Measurements from ENCODE around the gene CC2D2B. TPM values are rescaled to one million over a fixed set of nuclear protein-coding genes. Genes with fewer than 3 reads are reported as not detected.
"Not testable (repeated sequence)": the region's sequence is repeated elsewhere in the genome, so short reads cannot be mapped to it uniquely, and the experiment has no call there.

Gene CC2D2B
- total RNA-seq, 2 donors from 2014 or later: 0.33 to 1.4 TPM

GRCh38 chr10:95889830-95890229 is 17.9 kb upstream of the CC2D2B start:
- Mint-ChIP-seq H3K27me3 (ENCODE audit: insufficient read depth) (no peaks in the 10 kb centered on the region), H3K4me1 (peaks cover 36% of the 10 kb centered on the region), H3K36me3 (ENCODE audit: low read depth) (peaks cover 53% of the 10 kb centered on the region), H3K4me3 (no peak overlapping the region), H3K27ac (no peak overlapping the region), H3K9me3 (peaks cover 6% of the 10 kb centered on the region)
- H3K4me1 ChIP-seq (ENCODE audit: control insufficient read depth, insufficient read depth, low read length): peaks cover 20% of the 10 kb centered on the region
- H3K9me3 ChIP-seq (ENCODE audit: control insufficient read depth, low read length): peaks cover 7% of the 10 kb centered on the region
- DNase-seq: no peak
- peak overlapping the region; percentile 12 for H3K4me3 ChIP-seq (ENCODE audit: low read length)
- TF ChIP-seq CTCF (conservative IDR thresholded peaks at IDR 0.05): no peak
- H3K27ac ChIP-seq (ENCODE audit: low read depth, low read length): no peak overlapping the region
- 70 to 100% methylated on average over 1 of the region's 2 CpGs for WGBS, 2 experiments (ENCODE audit: insufficient coverage in 1 of 2, insufficient read length in 1 of 2)
- peaks cover 39% of the 10 kb centered on the region for H3K36me3 ChIP-seq (ENCODE audit: control insufficient read depth, insufficient read depth, low read length)
- no peak overlapping the region for H3K9ac ChIP-seq (ENCODE audit: extremely low read depth, low read length, poor library complexity, severe bottlenecking)
- H3K27me3 ChIP-seq (ENCODE audit: control insufficient read depth, insufficient read depth, low read length, poor library complexity, severe bottlenecking): no peaks in the 10 kb centered on the region

- peaks cover 20% of the 10 kb centered on the region for H3K4me1 Mint-ChIP-seq
- no peaks in the 10 kb centered on the region for H3K27me3 ChIP-seq (ENCODE audit: control insufficient read depth, insufficient read depth, low read length, poor library complexity, severe bottlenecking)
- no peaks in the 10 kb centered on the region for H3K27me3 Mint-ChIP-seq (ENCODE audit: insufficient read depth)
- no peak overlapping the region for H3K4me3 ChIP-seq (ENCODE audit: low read length)
- TF ChIP-seq CTCF (conservative IDR thresholded peaks at IDR 0.05): no peak
- no peak overlapping the region for H3K4me3 Mint-ChIP-seq
- H3K36me3 Mint-ChIP-seq (ENCODE audit: low read depth): peaks cover 74% of the 10 kb centered on the region
- no peak for DNase-seq
- peaks cover 6% of the 10 kb centered on the region for H3K9me3 ChIP-seq (ENCODE audit: control insufficient read depth, low read length)
- peaks cover 3% of the 10 kb centered on the region for H3K4me1 ChIP-seq (ENCODE audit: control insufficient read depth, insufficient read depth, low read length)
- 91 to 93% methylated on average over 2 to 4 of the region's 4 CpGs for WGBS, 2 experiments (ENCODE audit: insufficient coverage in 1 of 2, insufficient read length in 1 of 2)
- H3K36me3 ChIP-seq (ENCODE audit: control insufficient read depth, insufficient read depth, low read length): peaks cover 77% of the 10 kb centered on the region
- no peak overlapping the region for H3K9ac ChIP-seq (ENCODE audit: extremely low read depth, low read length, poor library complexity, severe bottlenecking)
- no peak overlapping the region for H3K27ac Mint-ChIP-seq
- H3K27ac ChIP-seq (ENCODE audit: low read depth, low read length): no peak overlapping the region
- H3K9me3 Mint-ChIP-seq: no peaks in the 10 kb centered on the region
These were observed 11.5 kb upstream of the CC2D2B start for GRCh38 chr10:95896071-95896850.

GRCh38 chr10:95905897-95906580 is 1.7 kb upstream of the CC2D2B start:
- H3K27ac ChIP-seq (ENCODE audit: low read depth, low read length); H3K27ac Mint-ChIP-seq; H3K9me3 ChIP-seq (ENCODE audit: control insufficient read depth, low read length); H3K4me3 ChIP-seq (ENCODE audit: low read length); H3K27me3 Mint-ChIP-seq (ENCODE audit: insufficient read depth); H3K27me3 ChIP-seq (ENCODE audit: control insufficient read depth, insufficient read depth, low read length, poor library complexity, severe bottlenecking); H3K4me1 Mint-ChIP-seq; H3K36me3 Mint-ChIP-seq (ENCODE audit: low read depth); DNase-seq; H3K9me3 Mint-ChIP-seq; H3K4me1 ChIP-seq (ENCODE audit: control insufficient read depth, insufficient read depth, low read length); H3K9ac ChIP-seq (ENCODE audit: extremely low read depth, low read length, poor library complexity, severe bottlenecking): not testable (repeated sequence)
- peak overlapping the region; percentile 79 for H3K4me3 Mint-ChIP-seq
- H3K36me3 ChIP-seq (ENCODE audit: control insufficient read depth, insufficient read depth, low read length): peaks cover 38% of the 10 kb centered on the region
- 93 to 98% methylated on average over 3 to 10 of the region's 12 CpGs for WGBS, 2 experiments (ENCODE audit: insufficient coverage in 1 of 2, insufficient read length in 1 of 2)

All from endodermal cell (in vitro differentiated cells).